ENCODE measurements around the gene ATF3.

DNA sequence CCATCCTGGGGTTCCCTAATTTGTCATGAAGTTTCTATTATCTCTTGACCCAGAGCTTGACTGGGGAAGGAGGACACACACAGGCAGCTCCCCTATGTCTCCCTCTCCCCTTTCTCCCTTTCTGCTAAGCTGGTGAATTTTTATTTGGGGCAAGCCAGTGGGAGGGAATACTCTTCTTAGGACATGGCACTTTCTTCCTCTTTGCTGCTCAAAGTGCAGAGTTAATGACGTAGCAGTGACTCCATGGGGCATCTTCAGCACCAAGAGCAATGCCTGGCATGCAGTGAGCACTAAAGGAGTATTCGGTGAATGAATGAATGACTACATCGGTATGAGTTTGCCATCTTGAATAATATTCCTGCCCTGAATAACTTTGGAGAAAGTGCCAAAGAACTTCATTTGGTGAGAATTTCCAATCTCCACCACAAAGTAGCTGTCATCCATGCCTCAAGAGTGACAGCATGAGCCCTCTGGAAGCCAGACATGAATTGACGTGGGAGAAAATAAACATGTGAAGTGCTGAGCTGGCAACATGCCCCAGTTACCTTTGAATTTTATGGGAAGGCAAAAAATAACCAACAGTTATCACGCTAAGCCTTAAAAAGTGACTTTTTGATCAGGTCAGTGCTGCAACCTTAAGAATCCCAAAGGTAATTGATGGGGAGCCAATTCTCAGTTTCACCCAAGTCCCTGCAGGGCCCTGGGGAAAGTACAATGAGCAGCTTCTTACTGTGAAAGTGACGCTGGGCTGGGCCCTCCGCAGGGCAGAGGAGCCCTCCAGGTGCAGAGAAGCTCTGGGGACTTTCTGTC is 22.1 kb upstream of the ATF3 start:
- TF ChIP-seq, protein P1, sequence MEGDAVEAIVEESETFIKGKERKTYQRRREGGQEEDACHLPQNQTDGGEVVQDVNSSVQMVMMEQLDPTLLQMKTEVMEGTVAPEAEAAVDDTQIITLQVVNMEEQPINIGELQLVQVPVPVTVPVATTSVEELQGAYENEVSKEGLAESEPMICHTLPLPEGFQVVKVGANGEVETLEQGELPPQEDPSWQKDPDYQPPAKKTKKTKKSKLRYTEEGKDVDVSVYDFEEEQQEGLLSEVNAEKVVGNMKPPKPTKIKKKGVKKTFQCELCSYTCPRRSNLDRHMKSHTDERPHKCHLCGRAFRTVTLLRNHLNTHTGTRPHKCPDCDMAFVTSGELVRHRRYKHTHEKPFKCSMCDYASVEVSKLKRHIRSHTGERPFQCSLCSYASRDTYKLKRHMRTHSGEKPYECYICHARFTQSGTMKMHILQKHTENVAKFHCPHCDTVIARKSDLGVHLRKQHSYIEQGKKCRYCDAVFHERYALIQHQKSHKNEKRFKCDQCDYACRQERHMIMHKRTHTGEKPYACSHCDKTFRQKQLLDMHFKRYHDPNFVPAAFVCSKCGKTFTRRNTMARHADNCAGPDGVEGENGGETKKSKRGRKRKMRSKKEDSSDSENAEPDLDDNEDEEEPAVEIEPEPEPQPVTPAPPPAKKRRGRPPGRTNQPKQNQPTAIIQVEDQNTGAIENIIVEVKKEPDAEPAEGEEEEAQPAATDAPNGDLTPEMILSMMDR (IDR thresholded peaks at IDR 0.05; ENCODE audit: low read depth, low read length, poor library complexity, severe bottlenecking), result no peak
- no peak for TF ChIP-seq EZH2phosphoT487 (IDR thresholded peaks at IDR 0.05; ENCODE audit: borderline replicate concordance, low read length)
